Upper lobe of right lung (tissue), 1 donor: ENCODE data around the gene PRR15. TPM values are rescaled to one million over a fixed set of nuclear protein-coding genes. Genes with fewer than 3 reads are reported as not detected.

Experiments used
- ATAC-seq: fragments of 200-7000 bp; cut with Tn5 transposase; one replicate; pipeline ENCODE4 v1.9.1; 2020; ENCODE audit warnings: mild to moderate bottlenecking, moderate library complexity
- DNase-seq: peaks from one replicate; pipeline ENCODE4 v3.0.0-alpha.2; 2020
- H3K27ac ChIP-seq: fragments of 200-600 bp; one replicate; pipeline ENCODE4 v1.8.0; 2022
- H3K27me3 ChIP-seq: fragments of 200-600 bp; one replicate; pipeline ENCODE4 v1.8.0; 2022; ENCODE audit warnings: mild to moderate bottlenecking
- H3K36me3 ChIP-seq: fragments of 200-600 bp; one replicate; pipeline ENCODE4 v1.8.0; 2022
- H3K4me1 ChIP-seq: fragments of 200-600 bp; one replicate; pipeline ENCODE4 v1.8.0; 2022
- H3K4me3 ChIP-seq: fragments of 200-600 bp; one replicate; pipeline ENCODE4 v1.8.0; 2022; ENCODE audit warnings: mild to moderate bottlenecking
- H3K9me3 ChIP-seq: fragments of 200-600 bp; one replicate; pipeline ENCODE4 v1.8.0; 2022
- intact Hi-C: fragments of 100-400 bp; cut with DNase I; formaldehyde crosslinking; loops from one replicate; pipeline ENCODE4 v1.11.0; 2022
- total RNA-seq: library from RNA; stranded (reverse); fragmentation: NEBNext Ultra II Directional; extraction: Animal tissue kit (Norgen Biotek cat#: 25700); gene quantifications from one replicate; pipeline ENCODE4 v1.2.1, GENCODE V29; 2021
- TF ChIP-seq, protein P1 (sequence below): fragments of 200-600 bp; IDR thresholded peaks from one replicate; pipeline ENCODE4 v1.8.0; 2022; ENCODE audit warnings: antibody characterized with exemption
- donor health status: DM: no; HTN: yes; CAD: no; lungs with severe emphysema.

PRR15 gene
- total RNA-seq, 1 donor from 2014 or later: 2.1 TPM

DNA sequence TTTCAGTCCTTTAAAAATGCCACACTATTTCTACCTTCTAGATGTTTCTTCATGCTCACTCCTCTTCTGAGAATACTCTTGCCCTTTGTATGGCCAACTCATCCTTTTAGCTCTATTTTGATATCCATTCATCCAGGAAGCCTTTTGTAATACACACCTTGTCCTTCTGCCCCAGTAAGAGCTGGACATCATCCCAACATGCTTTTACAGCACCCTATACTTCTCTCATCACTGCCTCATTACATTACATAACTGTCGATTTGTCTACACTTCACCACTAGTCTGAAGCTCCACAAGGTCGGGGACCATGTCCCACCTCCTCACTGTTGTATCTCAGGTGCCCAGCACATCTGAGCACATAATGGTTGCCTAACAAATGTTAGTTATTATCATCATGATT lies 29.2 kb downstream of the PRR15 start:
- H3K27ac ChIP-seq: no peak overlapping the region
- H3K4me1 ChIP-seq: no peaks in the 10 kb centered on the region
- intact Hi-C loops: no loop called here
- H3K36me3 ChIP-seq: no peaks in the 10 kb centered on the region
- no peak for ATAC-seq
- H3K9me3 ChIP-seq: no peaks in the 10 kb centered on the region
- H3K27me3 ChIP-seq: no peaks in the 10 kb centered on the region
- no peak for DNase-seq
- TF ChIP-seq, protein P1, sequence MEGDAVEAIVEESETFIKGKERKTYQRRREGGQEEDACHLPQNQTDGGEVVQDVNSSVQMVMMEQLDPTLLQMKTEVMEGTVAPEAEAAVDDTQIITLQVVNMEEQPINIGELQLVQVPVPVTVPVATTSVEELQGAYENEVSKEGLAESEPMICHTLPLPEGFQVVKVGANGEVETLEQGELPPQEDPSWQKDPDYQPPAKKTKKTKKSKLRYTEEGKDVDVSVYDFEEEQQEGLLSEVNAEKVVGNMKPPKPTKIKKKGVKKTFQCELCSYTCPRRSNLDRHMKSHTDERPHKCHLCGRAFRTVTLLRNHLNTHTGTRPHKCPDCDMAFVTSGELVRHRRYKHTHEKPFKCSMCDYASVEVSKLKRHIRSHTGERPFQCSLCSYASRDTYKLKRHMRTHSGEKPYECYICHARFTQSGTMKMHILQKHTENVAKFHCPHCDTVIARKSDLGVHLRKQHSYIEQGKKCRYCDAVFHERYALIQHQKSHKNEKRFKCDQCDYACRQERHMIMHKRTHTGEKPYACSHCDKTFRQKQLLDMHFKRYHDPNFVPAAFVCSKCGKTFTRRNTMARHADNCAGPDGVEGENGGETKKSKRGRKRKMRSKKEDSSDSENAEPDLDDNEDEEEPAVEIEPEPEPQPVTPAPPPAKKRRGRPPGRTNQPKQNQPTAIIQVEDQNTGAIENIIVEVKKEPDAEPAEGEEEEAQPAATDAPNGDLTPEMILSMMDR: no peak
- no peak overlapping the region for H3K4me3 ChIP-seq

DNA sequence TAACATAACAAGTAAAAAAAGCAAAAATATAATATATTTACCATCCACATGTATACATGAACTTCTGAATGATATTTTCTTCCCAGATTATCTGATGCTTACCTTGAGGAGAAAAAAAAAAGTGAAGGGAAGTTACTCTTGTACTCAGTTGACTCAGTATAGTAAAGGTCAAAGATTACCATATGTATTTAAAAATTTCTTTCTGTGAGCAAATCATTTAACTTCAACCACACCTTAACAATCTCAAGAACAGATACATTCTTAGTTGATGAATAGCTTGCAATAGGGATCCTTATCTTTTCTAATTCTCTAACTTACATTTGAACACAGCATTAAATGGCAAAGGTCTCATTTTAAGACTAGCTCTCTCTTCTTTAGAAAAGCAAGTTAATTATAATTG lies 29.8 kb downstream of the PRR15 start:
- no peaks in the 10 kb centered on the region for H3K9me3 ChIP-seq
- no peak overlapping the region for H3K27ac ChIP-seq
- no peak overlapping the region for H3K4me3 ChIP-seq
- DNase-seq: no peak
- no peaks in the 10 kb centered on the region for H3K4me1 ChIP-seq
- TF ChIP-seq, protein P1: no peak
- no peaks in the 10 kb centered on the region for H3K27me3 ChIP-seq
- no peaks in the 10 kb centered on the region for H3K36me3 ChIP-seq
- intact Hi-C loops: no loop called here
- ATAC-seq: no peak

DNA sequence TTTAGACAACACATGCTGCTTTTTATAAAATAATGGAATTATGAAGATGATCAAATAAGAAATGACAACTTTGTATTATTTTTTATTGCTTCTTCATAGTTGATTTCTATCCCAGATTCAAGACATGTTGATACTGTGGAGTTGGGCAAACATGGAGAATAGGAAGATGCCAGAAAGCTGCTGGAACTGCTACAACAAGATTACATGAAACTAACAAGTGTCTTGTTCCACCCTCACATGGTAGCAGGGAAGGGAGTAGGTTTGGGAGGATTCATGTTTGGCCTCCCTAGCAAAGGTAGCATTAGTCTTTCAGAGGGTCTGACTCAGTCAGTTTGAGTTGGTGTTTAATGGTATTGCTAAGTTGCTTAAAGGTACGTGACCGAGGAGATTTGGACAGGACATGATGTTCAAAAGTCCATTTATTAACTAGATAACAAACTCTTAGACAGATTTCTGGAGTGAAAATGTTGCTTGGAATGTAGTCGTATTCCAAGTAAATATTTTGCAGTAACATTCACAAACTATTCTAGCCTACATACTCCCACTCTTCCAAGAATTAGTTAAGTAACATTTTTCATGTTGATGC lies 33.1 kb downstream of the PRR15 start:
- no peak overlapping the region for H3K4me3 ChIP-seq
- TF ChIP-seq, protein P1: no peak
- DNase-seq: no peak
- ATAC-seq: no peak
- intact Hi-C loops: no loop called here
- no peaks in the 10 kb centered on the region for H3K36me3 ChIP-seq
- no peak overlapping the region for H3K27ac ChIP-seq
- H3K27me3 ChIP-seq: no peaks in the 10 kb centered on the region
- H3K9me3 ChIP-seq: no peaks in the 10 kb centered on the region
- no peaks in the 10 kb centered on the region for H3K4me1 ChIP-seq

DNA sequence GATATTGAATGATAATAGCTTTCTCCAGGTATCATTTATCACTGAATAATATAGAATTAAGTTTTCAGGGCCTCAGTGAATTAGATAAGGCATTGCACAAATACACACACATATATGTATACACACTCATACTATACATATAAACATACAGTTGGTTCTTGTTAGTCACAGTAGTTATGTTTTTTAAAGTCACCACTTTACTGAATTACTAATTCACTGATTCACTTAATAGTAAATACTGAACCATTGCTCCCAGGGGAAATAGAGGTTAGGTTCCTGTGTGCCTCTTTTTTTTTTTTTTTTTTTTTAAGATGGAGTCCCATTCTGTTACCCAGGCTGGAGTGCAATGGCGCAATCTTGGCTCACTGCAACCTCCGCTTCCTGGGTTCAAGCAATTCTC lies 33.6 kb downstream of the PRR15 start:
- DNase-seq (no peak), ATAC-seq (no peak)
- H3K27me3 ChIP-seq: no peaks in the 10 kb centered on the region
- H3K4me3 ChIP-seq: no peak overlapping the region
- H3K9me3 ChIP-seq: no peaks in the 10 kb centered on the region
- intact Hi-C loops: no loop called here
- H3K36me3 ChIP-seq: no peaks in the 10 kb centered on the region
- TF ChIP-seq, protein P1: no peak
- H3K4me1 ChIP-seq: no peaks in the 10 kb centered on the region
- no peak overlapping the region for H3K27ac ChIP-seq

DNA sequence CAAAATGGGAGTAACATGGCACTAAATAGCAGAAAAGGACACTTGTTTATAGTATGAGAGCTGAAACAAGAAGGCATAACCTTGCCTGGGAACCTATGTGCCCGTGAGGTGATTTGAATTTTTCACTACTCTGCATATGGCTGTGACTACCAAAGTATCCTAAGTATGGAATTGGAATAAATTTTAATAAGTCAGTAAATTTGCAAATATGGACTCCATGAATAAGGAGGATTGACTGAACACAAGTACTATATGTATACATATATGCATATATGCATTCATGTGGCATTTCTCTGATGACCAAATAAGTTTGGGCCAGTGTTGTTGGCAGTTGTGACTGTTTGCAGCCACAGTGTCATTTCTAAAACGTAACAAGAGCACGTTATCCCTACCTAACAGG lies 34.5 kb downstream of the PRR15 start:
- Histone ChIP-seq H3K4me3 (no peak overlapping the region), H3K27me3 (no peaks in the 10 kb centered on the region), H3K4me1 (no peaks in the 10 kb centered on the region), H3K9me3 (no peaks in the 10 kb centered on the region), H3K36me3 (no peaks in the 10 kb centered on the region), H3K27ac (no peak overlapping the region)
- no peak for ATAC-seq
- intact Hi-C loops: no loop called here
- TF ChIP-seq, protein P1: no peak
- DNase-seq: no peak

DNA sequence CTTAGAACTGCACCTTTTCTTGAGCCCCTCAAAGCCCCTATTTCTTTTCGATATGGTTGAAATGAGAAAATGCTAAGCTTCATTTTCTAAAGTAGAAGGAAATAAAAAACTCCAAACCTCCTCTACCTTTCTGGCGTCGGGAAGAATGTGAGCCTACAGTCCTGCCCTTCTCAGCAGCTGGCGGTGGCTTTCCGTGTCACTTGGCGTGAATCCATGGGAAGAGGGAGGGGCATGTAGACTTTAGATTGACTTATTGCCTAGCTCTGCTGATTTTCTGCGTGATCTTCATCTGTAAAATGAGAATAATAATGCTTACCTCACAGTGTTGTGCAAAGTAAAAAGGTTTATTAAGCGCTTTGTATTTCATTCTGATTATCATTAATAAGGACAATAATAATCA lies 35.0 kb downstream of the PRR15 start:
- TF ChIP-seq, protein P1: no peak
- H3K9me3 ChIP-seq: no peaks in the 10 kb centered on the region
- H3K36me3 ChIP-seq: no peaks in the 10 kb centered on the region
- intact Hi-C loops: no loop called here
- no peak overlapping the region for H3K4me3 ChIP-seq
- no peaks in the 10 kb centered on the region for H3K4me1 ChIP-seq
- DNase-seq (no peak), ATAC-seq (no peak)
- H3K27me3 ChIP-seq: no peaks in the 10 kb centered on the region
- H3K27ac ChIP-seq: no peak overlapping the region
